Astrocyte (in vitro differentiated cells and primary cell): Measurements from ENCODE around the gene MOGAT3. TPM values are rescaled to one million over a fixed set of nuclear protein-coding genes. Genes with fewer than 3 reads are reported as not detected.

Experiments
- DNase-seq: peaks from one replicate; pipeline ENCODE4 v3.0.0-alpha.2; 2010; ENCODE audit warnings: low read depth
- FAIRE-seq: peaks from 2 replicates; lab custom pipeline; 2011; peaks lifted over from hg19 to GRCh38; lab: Jason Lieb, UNC
- H2AFZ ChIP-seq: 2 replicates; pipeline ENCODE4 v1.6.0; 2012; ENCODE audit warnings: low read depth, low read length, inconsistent platforms
- H3K27ac ChIP-seq: 2 replicates; pipeline ENCODE4 v1.5.1; 2011; ENCODE audit warnings: low read depth, low read length, inconsistent platforms
- H3K27me3 ChIP-seq: 2 replicates; pipeline ENCODE4 v1.6.0; 2011; ENCODE audit warnings: low read length, inconsistent platforms; ENCODE audit not compliant: insufficient read depth
- H3K36me3 ChIP-seq: 2 replicates; pipeline ENCODE4 v1.5.1; 2011; ENCODE audit warnings: low read length, inconsistent platforms; ENCODE audit not compliant: insufficient read depth
- H3K4me1 ChIP-seq: 2 replicates; pipeline ENCODE4 v1.5.1; 2011; ENCODE audit warnings: low read length, inconsistent platforms; ENCODE audit not compliant: insufficient read depth
- H3K4me2 ChIP-seq: 2 replicates; pipeline ENCODE4 v1.6.0; 2012; ENCODE audit warnings: low read length, inconsistent platforms
- H3K4me3 ChIP-seq: 2 replicates; pipeline ENCODE4 v1.5.1; 2011; ENCODE audit warnings: low read depth, mild to moderate bottlenecking, low read length, inconsistent platforms; ENCODE audit not compliant: insufficient read depth
- H3K79me2 ChIP-seq: 2 replicates; pipeline ENCODE4 v1.6.0; 2012; ENCODE audit warnings: mild to moderate bottlenecking, low read length, inconsistent platforms; ENCODE audit not compliant: insufficient read depth
- H3K9ac ChIP-seq: 2 replicates; pipeline ENCODE4 v1.6.0; 2012; ENCODE audit warnings: mild to moderate bottlenecking, low read length, inconsistent platforms
- H3K9me3 ChIP-seq: 2 replicates; pipeline ENCODE4 v1.5.1; 2012; ENCODE audit warnings: low read depth, mild to moderate bottlenecking, low read length, inconsistent platforms; ENCODE audit not compliant: insufficient read depth
- H4K20me1 ChIP-seq: 2 replicates; pipeline ENCODE4 v1.6.0; 2012; ENCODE audit warnings: low read length, inconsistent platforms; ENCODE audit not compliant: insufficient read depth
- H3K27ac Mint-ChIP-seq: one replicate; pipeline ENCODE4 v1.8.0; 2021; ENCODE audit warnings: mild to moderate bottlenecking, mixed read lengths; ENCODE audit not compliant: unreplicated experiment
- H3K27me3 Mint-ChIP-seq: one replicate; pipeline ENCODE4 v1.8.0; 2021; ENCODE audit warnings: low read depth, mixed read lengths; ENCODE audit not compliant: unreplicated experiment
- H3K36me3 Mint-ChIP-seq: one replicate; pipeline ENCODE4 v1.8.0; 2021; ENCODE audit warnings: low read depth, mixed read lengths; ENCODE audit not compliant: unreplicated experiment
- H3K4me1 Mint-ChIP-seq: one replicate; pipeline ENCODE4 v1.8.0; 2021; ENCODE audit warnings: low read depth, mixed read lengths; ENCODE audit not compliant: unreplicated experiment
- H3K4me3 Mint-ChIP-seq: one replicate; pipeline ENCODE4 v1.8.0; 2021; ENCODE audit warnings: mild to moderate bottlenecking, moderate library complexity, mixed read lengths; ENCODE audit not compliant: unreplicated experiment
- H3K9me3 Mint-ChIP-seq: one replicate; pipeline ENCODE4 v1.8.0; 2021; ENCODE audit warnings: mild to moderate bottlenecking, mixed read lengths; ENCODE audit not compliant: unreplicated experiment
- EZH2 ChIP-seq: IDR thresholded peaks from 2 replicates; pipeline ENCODE4 v1.6.1; 2012; ENCODE audit warnings: mild to moderate bottlenecking, low read length, inconsistent platforms; ENCODE audit not compliant: insufficient read depth
- total RNA-seq: library from RNA; stranded (reverse); gene quantifications from 2 replicates; pipeline ENCODE4 v1.2.1, GENCODE V29; 2021
- TF ChIP-seq, protein P1 (sequence below): IDR thresholded peaks from 2 replicates; pipeline ENCODE4 v1.5.1; 2011; ENCODE audit warnings: low read depth, mild to moderate bottlenecking, inconsistent platforms, low read length, moderate library complexity; ENCODE audit not compliant: insufficient read depth

Gene MOGAT3
- total RNA-seq, 1 donor from 2014 or later = not detected

DNA sequence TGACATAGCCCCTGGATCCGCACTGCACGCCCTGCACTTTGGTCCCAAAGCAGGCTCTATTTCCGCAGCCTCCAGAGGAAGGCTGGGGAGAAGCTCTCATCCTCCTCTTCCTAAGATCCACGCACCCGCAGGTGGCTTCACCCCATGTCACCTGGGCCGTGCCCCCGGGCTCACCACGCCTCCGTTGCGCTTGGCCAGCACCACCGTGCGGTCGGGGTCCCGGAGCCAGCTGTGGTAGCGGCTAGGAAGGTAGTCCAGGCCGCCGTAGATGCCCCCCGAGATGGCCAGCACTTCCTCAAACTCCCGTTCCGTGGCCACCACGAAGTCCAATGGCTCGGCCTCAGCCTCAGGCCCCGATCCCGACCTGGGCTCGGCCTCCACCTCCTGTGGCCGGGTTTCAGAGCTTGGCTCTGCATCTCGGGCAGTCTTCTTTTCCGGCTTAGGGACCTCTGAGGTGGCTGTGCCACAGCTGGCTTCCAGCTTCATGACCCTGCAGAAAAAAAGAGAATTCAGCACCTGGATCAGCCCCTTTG, 26.4 kb downstream of the MOGAT3 start:
- H3K27ac Mint-ChIP-seq = no peak overlapping the region

DNA sequence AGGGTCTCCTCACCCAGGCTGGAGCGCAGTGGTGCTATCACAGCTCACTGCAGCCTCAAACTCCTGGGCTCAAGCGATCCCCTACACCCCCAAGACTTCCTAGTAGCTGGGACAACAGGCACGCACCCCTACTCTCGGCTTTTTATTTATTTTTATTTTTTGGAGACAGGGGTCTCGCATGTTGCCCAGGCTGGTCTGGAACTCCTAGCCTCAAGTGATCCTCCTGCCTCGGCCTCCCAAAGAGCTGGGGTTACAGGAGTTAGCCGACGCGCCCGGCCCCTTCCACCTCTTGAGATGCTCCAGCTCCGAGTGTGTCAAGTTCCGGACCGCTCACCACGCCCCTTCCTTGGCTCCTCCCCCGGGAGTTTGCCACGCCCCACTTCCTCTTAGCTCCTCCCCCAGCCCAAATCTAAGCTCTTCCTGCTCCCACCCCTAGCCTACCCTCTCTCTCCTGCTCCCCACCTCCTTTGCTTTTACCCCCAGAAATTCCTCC, 27.0 kb downstream of the MOGAT3 start:
- Mint-ChIP-seq H3K9me3 (peaks cover 11% of the 10 kb centered on the region), H3K27me3 (peaks cover 73% of the 10 kb centered on the region), H3K4me1 (peaks cover 23% of the 10 kb centered on the region), H3K4me3 (no peak overlapping the region), H3K36me3 (no peaks in the 10 kb centered on the region), H3K27ac (no peak overlapping the region)
- Histone ChIP-seq H3K9ac (no peak overlapping the region), H3K4me2 (peak overlapping the region; percentile 75), H3K27ac (no peak overlapping the region), H3K4me1 (peaks cover 34% of the 10 kb centered on the region), H2AFZ (no peak overlapping the region), H3K9me3 (peaks cover 6% of the 10 kb centered on the region), H3K36me3 (no peaks in the 10 kb centered on the region), H3K27me3 (peaks cover 79% of the 10 kb centered on the region), H3K4me3 (no peak overlapping the region), H4K20me1 (peaks cover 10% of the 10 kb centered on the region), H3K79me2 (no peaks in the 10 kb centered on the region)
- FAIRE-seq (no peak), DNase-seq (no peak)
- TF ChIP-seq EZH2 = no peak
- TF ChIP-seq, protein P1, sequence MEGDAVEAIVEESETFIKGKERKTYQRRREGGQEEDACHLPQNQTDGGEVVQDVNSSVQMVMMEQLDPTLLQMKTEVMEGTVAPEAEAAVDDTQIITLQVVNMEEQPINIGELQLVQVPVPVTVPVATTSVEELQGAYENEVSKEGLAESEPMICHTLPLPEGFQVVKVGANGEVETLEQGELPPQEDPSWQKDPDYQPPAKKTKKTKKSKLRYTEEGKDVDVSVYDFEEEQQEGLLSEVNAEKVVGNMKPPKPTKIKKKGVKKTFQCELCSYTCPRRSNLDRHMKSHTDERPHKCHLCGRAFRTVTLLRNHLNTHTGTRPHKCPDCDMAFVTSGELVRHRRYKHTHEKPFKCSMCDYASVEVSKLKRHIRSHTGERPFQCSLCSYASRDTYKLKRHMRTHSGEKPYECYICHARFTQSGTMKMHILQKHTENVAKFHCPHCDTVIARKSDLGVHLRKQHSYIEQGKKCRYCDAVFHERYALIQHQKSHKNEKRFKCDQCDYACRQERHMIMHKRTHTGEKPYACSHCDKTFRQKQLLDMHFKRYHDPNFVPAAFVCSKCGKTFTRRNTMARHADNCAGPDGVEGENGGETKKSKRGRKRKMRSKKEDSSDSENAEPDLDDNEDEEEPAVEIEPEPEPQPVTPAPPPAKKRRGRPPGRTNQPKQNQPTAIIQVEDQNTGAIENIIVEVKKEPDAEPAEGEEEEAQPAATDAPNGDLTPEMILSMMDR = no peak

More for the DNA sequence above, 26.4 kb downstream of the MOGAT3 start:
- Mint-ChIP-seq H3K9me3 (peaks cover 11% of the 10 kb centered on the region), H3K4me1 (peaks cover 21% of the 10 kb centered on the region), H3K36me3 (no peaks in the 10 kb centered on the region), H3K27me3 (peaks cover 77% of the 10 kb centered on the region), H3K4me3 (no peak overlapping the region)
- Histone ChIP-seq H3K9me3 (peaks cover 6% of the 10 kb centered on the region), H3K27me3 (peaks cover 81% of the 10 kb centered on the region), H4K20me1 (peaks cover 8% of the 10 kb centered on the region), H3K9ac (no peak overlapping the region), H3K36me3 (no peaks in the 10 kb centered on the region), H3K4me3 (no peak overlapping the region), H3K4me2 (peak overlapping the region; percentile 75), H2AFZ (no peak overlapping the region), H3K4me1 (peaks cover 30% of the 10 kb centered on the region), H3K27ac (no peak overlapping the region), H3K79me2 (no peaks in the 10 kb centered on the region)
- TF ChIP-seq, protein P1 = no peak
- TF ChIP-seq EZH2 = peak; percentile 80
- FAIRE-seq = no peak
- DNase-seq = no peak
